SIG-M5 treated with dmso at 0.1 percent for 504 hours (cell line): ENCODE measurements around the gene STRIP2.
"Not testable (repeated sequence)": the region's sequence is repeated elsewhere in the genome, so short reads cannot be mapped to it uniquely, and the experiment has no call there.

ENCODE experiments used
- DNase-seq: peaks from one replicate; lab custom pipeline; 2025; ENCODE audit not compliant: unreplicated experiment; lab: John Stamatoyannopoulos, UW

The STRIP2 gene, protein sequence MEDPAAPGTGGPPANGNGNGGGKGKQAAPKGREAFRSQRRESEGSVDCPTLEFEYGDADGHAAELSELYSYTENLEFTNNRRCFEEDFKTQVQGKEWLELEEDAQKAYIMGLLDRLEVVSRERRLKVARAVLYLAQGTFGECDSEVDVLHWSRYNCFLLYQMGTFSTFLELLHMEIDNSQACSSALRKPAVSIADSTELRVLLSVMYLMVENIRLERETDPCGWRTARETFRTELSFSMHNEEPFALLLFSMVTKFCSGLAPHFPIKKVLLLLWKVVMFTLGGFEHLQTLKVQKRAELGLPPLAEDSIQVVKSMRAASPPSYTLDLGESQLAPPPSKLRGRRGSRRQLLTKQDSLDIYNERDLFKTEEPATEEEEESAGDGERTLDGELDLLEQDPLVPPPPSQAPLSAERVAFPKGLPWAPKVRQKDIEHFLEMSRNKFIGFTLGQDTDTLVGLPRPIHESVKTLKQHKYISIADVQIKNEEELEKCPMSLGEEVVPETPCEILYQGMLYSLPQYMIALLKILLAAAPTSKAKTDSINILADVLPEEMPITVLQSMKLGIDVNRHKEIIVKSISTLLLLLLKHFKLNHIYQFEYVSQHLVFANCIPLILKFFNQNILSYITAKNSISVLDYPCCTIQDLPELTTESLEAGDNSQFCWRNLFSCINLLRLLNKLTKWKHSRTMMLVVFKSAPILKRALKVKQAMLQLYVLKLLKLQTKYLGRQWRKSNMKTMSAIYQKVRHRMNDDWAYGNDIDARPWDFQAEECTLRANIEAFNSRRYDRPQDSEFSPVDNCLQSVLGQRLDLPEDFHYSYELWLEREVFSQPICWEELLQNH

GRCh38 chr7:129433847-129434674 lies at the start of gene STRIP2:
Gene STRIP2 (plus strand): TSS chr7:129434432. CDS start chr7:129434473, 41 bp downstream.
- DNase-seq: peak; percentile 73

- no peak for DNase-seq
Measured at GRCh38 chr7:129385116-129385515, 49.1 kb upstream of the STRIP2 start.

DNA sequence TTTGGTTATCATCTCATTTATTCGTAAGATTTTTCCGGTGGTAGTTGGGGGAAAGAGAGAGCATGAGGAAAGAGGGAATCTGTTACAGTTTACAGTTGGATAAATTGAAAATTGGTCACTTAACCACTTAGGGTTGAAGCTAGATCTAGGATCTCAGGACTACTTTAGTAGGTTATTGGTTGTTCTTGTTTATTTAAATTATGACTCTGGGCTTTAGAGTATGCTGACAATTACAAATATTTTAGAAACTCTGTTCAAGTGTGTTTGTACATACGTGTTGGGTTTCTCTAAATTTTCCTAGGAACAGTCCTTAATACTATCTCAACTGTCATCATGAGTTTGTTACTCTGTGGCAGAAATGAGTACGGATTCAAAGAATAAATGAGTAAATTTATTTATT lies 48.6 kb upstream of the STRIP2 start:
- DNase-seq: no peak

GRCh38 chr7:129386506-129386905 lies 47.7 kb upstream of the STRIP2 start:
- DNase-seq: no peak

DNA sequence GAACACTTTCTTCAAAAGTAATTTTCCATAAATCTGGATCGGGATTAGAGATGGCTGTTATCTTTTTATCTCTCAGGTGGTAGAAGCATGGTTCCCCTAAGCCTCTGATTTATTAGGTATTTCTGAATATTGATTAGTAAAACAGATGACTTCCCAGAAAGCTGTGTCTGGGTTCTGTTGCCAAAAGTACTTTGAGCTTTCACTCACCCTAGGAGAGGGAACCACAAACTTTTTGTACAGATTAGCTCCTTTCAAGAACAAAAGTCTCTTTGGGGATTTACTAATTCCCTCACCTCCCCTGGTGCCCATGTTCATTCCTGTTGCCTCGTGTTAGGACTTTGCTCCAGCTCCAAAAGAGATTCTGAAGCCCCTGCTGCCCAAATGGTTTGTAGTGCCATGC lies 46.7 kb upstream of the STRIP2 start:
- no peak for DNase-seq

- DNase-seq: no peak
Measured at GRCh38 chr7:129388333-129389098, 45.7 kb upstream of the STRIP2 start.

DNA sequence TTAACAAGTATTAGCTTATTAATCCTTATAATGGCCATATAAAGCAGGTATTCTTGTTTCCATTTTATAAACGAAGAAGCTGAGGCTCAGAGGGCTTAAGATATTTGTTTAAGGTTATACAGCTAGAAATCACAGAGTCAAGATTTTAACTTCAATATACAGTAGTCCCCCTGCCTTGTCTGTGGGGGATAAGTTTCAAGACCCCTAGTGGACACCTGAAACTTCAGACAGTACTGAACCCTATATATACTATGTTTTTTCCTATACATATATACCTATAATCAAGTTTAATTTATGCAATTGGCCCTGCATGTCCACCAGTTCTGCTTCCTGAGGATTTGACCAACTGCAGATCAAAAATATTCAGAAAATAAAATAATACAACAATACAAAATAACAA lies 44.4 kb upstream of the STRIP2 start:
- no peak for DNase-seq

- DNase-seq: no peak
Measured at GRCh38 chr7:129390314-129390713, 43.9 kb upstream of the STRIP2 start.

DNA sequence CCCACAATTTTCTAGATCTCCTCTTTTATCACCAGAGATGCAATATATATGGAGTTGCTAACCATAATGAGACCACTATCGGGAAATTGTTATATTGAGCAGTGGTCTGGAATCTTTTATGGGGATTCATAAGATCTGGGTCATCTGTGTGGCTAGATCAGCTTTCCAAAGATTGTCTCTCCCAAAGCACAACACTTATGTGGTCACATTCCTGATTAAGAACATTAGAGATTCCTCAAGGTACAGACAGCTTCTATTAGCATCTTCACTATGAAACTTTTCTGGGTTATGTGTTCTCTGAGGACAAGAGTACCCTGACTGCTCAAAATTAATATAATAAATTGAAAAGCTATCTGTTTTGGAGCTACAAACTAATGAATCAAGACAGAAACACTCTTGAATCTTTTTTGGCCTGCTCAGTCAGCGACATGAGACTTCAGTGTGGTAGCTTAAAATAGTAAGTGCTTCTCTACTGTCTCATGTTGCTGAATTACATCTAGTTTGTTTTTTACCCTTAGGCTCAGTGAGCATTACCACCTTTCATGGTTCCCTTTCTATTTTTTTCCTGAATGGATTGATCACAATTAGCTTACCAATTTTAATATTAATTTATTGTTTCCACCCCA lies 42.6 kb upstream of the STRIP2 start:
- no peak for DNase-seq

- no peak for DNase-seq
Measured at GRCh38 chr7:129393255-129393654, 41.0 kb upstream of the STRIP2 start.

GRCh38 chr7:129394101-129394500 lies 40.1 kb upstream of the STRIP2 start:
- DNase-seq: no peak

DNA sequence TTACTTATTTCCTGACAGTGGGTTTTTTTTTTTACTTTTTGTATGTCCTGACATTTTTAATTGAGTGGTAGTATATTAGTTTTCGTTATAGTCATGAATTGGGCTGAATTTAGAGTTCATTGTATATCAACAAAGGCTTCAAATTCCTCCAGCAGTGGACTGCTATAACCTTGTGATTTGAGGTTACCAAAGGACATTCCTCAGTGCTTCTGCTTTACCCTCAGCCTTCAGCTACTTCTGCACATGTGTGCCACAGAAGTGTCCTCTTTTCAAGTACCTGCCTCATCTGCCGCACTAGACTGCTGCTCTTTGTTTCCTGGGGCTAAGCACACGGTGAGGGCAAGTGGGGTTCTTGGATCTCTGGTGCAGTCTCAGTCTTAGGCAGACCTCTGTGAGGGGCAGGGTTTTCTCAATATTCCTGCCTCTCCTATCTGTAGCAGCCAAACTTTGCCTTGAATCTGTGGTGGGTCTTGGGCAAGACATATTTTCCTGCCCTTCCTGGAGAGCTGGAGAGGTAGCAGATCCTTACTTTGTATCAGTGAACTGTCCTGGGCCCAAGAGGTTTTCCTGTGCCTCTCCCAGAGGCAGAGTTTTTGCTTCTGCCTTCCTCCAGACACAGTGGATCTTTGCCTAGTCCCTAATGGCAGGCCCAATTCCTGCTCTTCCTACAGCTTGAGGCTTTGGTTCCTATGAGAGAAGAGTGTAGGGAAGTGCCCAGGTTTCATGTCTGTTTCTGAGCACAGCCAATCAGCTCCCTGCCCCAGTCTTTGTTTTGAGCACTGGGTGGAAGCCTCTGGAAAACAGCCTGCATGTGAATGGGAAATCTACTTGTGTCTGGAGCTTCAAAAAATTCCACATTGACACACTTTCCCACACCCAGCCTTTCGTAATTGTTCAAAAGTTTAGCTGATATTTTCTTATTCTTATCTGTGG lies 39.0 kb upstream of the STRIP2 start:
- no peak for DNase-seq

- peak; percentile 80 for DNase-seq
Measured at GRCh38 chr7:129401228-129401966, 32.8 kb upstream of the STRIP2 start.

GRCh38 chr7:129401967-129402860 lies 32.0 kb upstream of the STRIP2 start:
- DNase-seq: no peak

DNA sequence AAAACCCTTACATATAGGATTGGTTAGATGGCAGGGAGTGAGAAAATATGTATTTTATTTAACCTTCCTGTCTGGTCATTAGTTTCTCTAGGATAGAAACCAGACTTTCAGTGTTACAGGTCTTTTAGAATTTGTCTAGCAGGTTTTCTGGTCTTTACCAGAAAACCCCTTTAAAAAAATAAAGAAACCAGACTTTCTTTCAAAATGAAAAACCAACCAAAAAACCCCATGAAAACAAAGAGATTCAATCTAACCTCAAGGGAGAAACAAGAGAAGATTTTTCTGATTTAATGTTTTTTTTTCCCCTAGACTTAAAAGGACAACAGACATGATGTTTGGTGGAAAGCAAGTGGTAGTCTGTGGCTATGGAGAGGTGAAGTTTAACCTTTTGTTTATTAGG lies 28.7 kb upstream of the STRIP2 start:
- no peak for DNase-seq

- DNase-seq: not testable (repeated sequence)
Measured at GRCh38 chr7:129410238-129410637, 24.0 kb upstream of the STRIP2 start.

DNA sequence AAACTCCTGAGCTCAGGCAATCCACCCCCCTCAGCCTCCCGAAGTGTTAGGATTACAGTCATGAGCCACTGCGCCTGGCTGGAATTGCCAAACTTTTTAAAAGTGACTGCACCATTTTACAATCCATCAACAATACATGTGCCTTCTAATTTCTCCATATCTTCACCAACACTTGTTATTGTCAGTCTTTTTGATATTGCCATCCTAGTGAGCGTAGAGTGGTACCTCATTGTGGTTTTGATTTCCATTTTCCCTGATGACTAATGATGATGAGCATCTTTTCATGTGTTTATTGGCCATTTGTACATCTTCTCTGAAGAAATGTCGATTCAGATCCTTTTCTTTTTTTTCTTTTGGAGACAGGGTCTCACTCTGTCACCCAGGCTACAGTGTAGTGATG lies 21.7 kb upstream of the STRIP2 start:
- no peak for DNase-seq
